Measurements from ENCODE around the gene TMPRSS12. TPM values are rescaled to one million over a fixed set of nuclear protein-coding genes. Genes with fewer than 3 reads are reported as not detected.

TMPRSS12 gene
- total and polyA plus RNA-seq, 2 experiments from 2014 or later = not detected

DNA sequence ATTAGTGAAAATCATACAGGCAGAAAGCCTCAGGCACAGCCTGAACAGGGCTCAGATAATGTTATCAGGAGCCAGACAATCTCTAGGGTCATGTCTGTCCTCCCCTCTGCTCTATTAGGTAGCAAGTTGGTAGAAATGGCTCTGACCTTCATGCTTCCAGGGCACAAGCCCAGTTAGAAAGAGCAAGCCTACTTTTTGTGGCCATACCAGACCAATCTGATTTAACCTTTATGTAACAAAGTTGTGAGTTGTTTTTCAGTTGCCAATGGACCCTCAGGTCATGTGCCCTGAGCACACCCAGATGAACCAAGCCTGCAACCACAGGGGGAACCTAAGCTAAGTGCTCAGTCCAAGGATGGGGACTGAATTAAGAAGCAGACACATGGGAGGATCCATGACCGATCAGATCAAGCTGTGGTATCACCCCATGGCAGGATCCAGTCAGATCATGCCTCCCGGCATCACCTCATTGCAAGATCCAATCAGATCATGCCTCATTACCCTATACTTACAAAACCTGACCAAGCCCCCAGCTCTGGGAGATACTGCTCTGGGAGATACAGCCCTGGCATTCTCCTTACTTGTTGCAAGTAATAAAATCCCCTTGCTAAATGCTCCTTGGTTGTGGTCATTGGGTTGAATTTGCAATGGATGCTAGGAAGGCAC lies 90.9 kb downstream of the TMPRSS12 start (continued):
- TF ChIP-seq, protein P1, sequence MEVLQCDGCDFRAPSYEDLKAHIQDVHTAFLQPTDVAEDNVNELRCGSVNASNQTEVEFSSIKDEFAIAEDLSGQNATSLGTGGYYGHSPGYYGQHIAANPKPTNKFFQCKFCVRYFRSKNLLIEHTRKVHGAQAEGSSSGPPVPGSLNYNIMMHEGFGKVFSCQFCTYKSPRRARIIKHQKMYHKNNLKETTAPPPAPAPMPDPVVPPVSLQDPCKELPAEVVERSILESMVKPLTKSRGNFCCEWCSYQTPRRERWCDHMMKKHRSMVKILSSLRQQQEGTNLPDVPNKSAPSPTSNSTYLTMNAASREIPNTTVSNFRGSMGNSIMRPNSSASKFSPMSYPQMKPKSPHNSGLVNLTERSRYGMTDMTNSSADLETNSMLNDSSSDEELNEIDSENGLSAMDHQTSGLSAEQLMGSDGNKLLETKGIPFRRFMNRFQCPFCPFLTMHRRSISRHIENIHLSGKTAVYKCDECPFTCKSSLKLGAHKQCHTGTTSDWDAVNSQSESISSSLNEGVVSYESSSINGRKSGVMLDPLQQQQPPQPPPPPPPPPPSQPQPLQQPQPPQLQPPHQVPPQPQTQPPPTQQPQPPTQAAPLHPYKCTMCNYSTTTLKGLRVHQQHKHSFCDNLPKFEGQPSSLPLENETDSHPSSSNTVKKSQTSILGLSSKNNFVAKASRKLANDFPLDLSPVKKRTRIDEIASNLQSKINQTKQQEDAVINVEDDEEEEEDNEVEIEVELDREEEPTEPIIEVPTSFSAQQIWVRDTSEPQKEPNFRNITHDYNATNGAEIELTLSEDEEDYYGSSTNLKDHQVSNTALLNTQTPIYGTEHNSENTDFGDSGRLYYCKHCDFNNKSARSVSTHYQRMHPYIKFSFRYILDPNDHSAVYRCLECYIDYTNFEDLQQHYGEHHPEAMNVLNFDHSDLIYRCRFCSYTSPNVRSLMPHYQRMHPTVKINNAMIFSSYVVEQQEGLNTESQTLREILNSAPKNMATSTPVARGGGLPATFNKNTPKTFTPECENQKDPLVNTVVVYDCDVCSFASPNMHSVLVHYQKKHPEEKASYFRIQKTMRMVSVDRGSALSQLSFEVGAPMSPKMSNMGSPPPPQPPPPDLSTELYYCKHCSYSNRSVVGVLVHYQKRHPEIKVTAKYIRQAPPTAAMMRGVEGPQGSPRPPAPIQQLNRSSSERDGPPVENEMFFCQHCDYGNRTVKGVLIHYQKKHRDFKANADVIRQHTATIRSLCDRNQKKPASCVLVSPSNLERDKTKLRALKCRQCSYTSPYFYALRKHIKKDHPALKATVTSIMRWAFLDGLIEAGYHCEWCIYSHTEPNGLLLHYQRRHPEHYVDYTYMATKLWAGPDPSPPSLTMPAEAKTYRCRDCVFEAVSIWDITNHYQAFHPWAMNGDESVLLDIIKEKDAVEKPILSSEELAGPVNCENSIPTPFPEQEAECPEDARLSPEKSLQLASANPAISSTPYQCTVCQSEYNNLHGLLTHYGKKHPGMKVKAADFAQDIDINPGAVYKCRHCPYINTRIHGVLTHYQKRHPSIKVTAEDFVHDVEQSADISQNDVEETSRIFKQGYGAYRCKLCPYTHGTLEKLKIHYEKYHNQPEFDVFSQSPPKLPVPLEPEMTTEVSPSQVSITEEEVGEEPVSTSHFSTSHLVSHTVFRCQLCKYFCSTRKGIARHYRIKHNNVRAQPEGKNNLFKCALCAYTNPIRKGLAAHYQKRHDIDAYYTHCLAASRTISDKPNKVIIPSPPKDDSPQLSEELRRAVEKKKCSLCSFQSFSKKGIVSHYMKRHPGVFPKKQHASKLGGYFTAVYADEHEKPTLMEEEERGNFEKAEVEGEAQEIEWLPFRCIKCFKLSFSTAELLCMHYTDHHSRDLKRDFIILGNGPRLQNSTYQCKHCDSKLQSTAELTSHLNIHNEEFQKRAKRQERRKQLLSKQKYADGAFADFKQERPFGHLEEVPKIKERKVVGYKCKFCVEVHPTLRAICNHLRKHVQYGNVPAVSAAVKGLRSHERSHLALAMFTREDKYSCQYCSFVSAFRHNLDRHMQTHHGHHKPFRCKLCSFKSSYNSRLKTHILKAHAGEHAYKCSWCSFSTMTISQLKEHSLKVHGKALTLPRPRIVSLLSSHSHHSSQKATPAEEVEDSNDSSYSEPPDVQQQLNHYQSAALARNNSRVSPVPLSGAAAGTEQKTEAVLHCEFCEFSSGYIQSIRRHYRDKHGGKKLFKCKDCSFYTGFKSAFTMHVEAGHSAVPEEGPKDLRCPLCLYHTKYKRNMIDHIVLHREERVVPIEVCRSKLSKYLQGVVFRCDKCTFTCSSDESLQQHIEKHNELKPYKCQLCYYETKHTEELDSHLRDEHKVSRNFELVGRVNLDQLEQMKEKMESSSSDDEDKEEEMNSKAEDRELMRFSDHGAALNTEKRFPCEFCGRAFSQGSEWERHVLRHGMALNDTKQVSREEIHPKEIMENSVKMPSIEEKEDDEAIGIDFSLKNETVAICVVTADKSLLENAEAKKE (CRISPR knock-in tag; IDR thresholded peaks at IDR 0.05) = no peak
- TF ChIP-seq ZNF331 (CRISPR knock-in tag; IDR thresholded peaks at IDR 0.05; ENCODE audit: low read depth) (no peak), ZNF114 (CRISPR knock-in tag; IDR thresholded peaks at IDR 0.05) (no peak), EZH2 (IDR thresholded peaks at IDR 0.05; ENCODE audit: low read depth, unreplicated experiment) (no peak)

DNA sequence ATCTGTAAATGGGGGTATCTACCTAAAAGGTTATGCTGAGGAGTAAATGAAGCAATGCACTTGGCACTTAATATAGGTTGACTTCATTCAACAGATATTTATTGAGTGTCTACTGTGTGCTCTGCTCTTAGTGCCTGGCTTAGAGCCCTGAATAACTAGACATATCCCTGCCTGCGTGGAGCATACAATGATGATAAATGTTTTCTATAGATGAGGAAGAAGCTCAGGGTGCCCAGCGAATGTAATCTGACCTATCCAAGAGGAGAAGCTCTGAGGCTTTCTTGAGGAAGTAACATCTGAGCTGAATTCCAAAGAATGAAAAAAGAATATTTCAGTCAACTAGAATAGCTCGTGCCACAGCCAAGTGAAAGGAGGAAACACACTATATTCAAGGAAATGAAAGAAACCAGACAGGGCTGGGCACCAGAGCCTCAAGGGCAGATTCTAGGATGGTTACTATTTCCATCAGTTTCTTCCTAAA lies 91.7 kb downstream of the TMPRSS12 start:
- Histone ChIP-seq H3K27ac (ENCODE audit: low read depth) (peak overlapping the region; percentile 33; the same call in 1 of the 2 replicates), H3K9me2 (ENCODE audit: insufficient read depth) (no peaks in the 10 kb centered on the region), H3K27me3 (ENCODE audit: insufficient read depth) (no peaks in the 10 kb centered on the region), H3K4me1 (ENCODE audit: insufficient read depth) (peaks cover 27% of the 10 kb centered on the region), H4K20me1 (replicated peaks; ENCODE audit: insufficient read depth) (no peaks in the 10 kb centered on the region), H3K4me2 (no peak overlapping the region), H3F3A (replicated peaks; ENCODE audit: low read depth) (no peaks in the 10 kb centered on the region), H3K36me3 (ENCODE audit: insufficient read depth) (peaks cover 3% of the 10 kb centered on the region; the same call in 1 of the 2 replicates), H2AFZ (no peak overlapping the region), H3K4me3 (no peak overlapping the region), H3K79me2 (replicated peaks; ENCODE audit: insufficient read depth) (peaks cover 5% of the 10 kb centered on the region; the same call in 1 of the 2 replicates)
- peaks cover 6% of the 10 kb centered on the region for H3K27me3 Mint-ChIP-seq (ENCODE audit: insufficient read depth, low read depth, poor library complexity)
- H3K27ac Mint-ChIP-seq = no peak overlapping the region
- no peak overlapping the region for H3K4me3 Mint-ChIP-seq
- peaks cover 23% of the 10 kb centered on the region for H3K9me3 Mint-ChIP-seq
- peaks cover 13% of the 10 kb centered on the region for H3K4me1 Mint-ChIP-seq
- DNase-seq (ENCODE audit: low spot score) (no peak), ATAC-seq (no peak)
- peaks cover 32% of the 10 kb centered on the region for H3K36me3 Mint-ChIP-seq (ENCODE audit: low read depth)
- TF ChIP-seq, protein P2, sequence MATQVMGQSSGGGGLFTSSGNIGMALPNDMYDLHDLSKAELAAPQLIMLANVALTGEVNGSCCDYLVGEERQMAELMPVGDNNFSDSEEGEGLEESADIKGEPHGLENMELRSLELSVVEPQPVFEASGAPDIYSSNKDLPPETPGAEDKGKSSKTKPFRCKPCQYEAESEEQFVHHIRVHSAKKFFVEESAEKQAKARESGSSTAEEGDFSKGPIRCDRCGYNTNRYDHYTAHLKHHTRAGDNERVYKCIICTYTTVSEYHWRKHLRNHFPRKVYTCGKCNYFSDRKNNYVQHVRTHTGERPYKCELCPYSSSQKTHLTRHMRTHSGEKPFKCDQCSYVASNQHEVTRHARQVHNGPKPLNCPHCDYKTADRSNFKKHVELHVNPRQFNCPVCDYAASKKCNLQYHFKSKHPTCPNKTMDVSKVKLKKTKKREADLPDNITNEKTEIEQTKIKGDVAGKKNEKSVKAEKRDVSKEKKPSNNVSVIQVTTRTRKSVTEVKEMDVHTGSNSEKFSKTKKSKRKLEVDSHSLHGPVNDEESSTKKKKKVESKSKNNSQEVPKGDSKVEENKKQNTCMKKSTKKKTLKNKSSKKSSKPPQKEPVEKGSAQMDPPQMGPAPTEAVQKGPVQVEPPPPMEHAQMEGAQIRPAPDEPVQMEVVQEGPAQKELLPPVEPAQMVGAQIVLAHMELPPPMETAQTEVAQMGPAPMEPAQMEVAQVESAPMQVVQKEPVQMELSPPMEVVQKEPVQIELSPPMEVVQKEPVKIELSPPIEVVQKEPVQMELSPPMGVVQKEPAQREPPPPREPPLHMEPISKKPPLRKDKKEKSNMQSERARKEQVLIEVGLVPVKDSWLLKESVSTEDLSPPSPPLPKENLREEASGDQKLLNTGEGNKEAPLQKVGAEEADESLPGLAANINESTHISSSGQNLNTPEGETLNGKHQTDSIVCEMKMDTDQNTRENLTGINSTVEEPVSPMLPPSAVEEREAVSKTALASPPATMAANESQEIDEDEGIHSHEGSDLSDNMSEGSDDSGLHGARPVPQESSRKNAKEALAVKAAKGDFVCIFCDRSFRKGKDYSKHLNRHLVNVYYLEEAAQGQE (IDR thresholded peaks at IDR 0.05; ENCODE audit: unreplicated experiment) = no peak
- TF ChIP-seq EZH2 (IDR thresholded peaks at IDR 0.05; ENCODE audit: low read depth, unreplicated experiment) (no peak), ZNF331 (CRISPR knock-in tag; IDR thresholded peaks at IDR 0.05; ENCODE audit: low read depth) (no peak), POLR2AphosphoS5 (IDR thresholded peaks at IDR 0.05; ENCODE audit: low read depth) (no peak)
